Measurements from ENCODE around the gene IL19.
"Not testable (repeated sequence)": the region's sequence is repeated elsewhere in the genome, so short reads cannot be mapped to it uniquely, and the experiment has no call there.

Gene IL19

DNA sequence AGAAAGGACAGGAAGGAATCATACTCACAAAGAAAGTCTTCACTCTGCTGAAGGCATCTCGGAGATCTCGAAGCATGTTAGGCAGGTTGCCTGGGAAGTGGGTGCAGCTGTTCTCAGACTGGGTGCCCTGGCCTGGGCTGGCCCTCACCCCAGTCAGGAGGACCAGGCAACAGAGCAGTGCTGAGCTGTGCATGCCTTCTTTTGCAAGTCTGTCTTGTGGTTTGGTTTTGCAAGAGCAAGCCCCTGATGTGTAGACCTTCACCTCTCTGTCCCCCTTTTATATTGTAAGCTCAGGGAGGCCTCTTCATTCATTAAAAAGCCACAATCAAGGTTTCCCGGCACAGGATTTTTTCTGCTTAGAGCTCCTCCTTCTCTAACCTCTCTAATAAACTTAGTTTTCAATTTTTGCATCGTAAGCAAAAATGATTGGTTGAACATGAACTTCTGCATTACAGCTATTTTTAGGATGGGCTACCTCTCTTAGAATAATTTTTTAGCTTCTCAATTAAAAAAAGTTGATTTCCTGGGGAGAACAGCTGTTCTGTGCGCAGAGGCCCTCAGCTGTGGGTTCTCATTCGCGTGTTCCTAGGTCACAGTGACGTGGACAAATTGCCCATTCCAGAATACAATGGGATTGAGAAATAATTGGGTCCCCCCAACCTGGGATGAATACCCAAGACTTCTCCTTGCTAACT, 1.8 kb downstream of the IL19 start, which contains the start of gene IL10:
Gene IL10 (minus strand): TSS at position 252 of the 695 bp plus-strand sequence. CDS start 59 bp downstream, at position 193.
- no peak for DNase-seq (ENCODE audit: low read depth in 2 of 2, low spot score in 1 of 2)

DNA sequence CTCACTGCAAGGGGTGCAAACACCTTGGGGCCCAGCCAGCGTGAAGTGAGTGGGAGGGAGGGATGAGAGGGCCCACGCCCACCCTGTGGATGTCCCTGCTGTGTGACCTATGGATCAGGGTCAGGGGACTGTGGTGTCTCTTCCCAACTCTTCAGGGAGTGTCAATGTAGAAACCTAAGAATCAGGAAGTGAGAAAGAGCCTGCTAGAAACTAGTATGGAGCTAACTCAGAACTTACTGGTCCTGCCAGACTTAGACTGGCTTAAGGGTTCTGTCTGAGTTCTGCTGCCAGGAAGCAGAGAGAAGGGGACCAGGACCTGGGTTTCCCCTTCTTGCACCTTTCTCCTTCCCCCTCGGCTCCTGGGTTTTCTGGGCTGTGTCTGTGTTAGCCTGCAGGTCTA, 3.5 kb downstream of the IL19 start:
- no peak for DNase-seq (ENCODE audit: low read depth in 2 of 2, low spot score in 1 of 2)

DNA sequence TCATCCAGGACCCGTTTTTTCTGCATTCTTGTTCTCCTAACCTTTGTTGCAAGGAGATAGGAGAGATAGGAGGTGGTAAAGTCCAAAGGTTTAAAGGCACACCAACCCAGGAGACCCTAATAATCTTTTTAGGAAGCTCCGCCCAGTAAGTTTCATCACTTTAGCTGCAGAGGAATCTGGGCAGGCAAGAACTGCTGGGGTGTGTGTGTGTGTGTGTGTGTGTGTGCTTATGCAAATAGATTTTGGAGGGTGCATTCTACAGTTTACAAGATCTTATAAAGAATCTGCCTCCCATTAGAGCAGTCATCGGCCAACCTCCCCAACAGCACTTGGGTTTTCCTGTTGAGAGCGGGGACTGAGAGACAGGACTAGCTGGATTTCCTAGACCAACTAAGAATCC, 5.7 kb downstream of the IL19 start:
- no peak for DNase-seq (ENCODE audit: low read depth in 2 of 2, low spot score in 1 of 2)

DNA sequence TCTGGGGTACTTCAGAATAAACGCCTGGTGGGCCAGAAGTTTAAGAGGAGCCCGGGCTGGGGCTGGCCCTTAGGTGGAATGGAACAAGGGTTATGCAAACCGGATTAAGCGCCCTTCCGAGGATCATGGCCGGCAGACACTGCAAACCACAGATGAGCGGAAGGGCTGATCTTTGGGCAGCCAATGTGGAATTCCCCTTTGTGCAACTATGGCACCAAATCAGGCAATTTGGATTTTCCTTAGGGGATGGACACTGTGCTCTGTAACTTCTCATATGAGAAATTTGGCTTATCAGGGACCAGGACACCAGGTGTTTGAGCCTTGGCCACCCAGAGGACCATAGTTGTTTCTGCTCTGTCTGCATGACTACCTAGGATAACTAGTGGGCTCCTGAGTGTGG, 7.5 kb downstream of the IL19 start:
- DNase-seq (ENCODE audit: low read depth in 2 of 2, low spot score in 1 of 2) = no peak

DNA sequence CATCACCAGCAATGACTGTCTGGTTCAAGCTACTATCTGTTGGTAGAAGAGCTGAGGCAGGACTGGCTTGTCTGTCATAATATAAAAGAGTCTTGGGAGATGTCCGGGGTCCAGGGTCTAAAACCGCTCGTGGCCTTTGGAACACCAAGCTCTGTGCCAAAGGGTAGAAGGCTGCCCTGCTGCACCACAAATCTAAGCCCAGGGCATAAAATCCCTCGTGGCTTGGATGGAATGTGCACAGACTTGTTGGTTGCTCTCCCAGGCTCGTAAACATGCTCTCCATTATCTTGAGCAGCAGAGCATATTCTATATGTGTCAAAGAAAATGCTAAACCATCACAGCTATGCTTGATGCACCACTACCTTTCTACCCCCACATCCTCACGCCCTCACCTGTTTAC, 8.3 kb downstream of the IL19 start:
- DNase-seq (ENCODE audit: low read depth in 2 of 2, low spot score in 1 of 2) = not testable (repeated sequence)

DNA sequence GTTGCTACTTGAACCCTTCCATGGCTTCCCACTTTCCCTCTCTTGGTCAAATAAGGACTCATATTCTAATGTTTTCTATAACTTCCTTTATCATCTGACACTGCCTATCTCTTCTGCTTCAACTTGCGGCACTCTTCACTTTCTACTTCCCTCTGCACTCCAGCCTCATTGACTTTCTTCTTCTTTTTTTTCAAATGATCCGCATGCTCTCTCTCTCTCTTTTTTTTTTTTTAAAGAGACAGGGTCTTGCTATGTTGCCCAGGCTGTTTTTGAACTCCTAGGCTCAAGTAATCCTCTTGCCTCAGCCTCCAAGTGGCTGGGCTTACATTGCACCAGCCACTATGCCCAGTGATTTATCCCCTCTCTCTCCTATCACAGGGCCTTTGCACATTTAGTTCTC, 9.1 kb downstream of the IL19 start:
- no peak for DNase-seq (ENCODE audit: low read depth in 2 of 2, low spot score in 1 of 2)

DNA sequence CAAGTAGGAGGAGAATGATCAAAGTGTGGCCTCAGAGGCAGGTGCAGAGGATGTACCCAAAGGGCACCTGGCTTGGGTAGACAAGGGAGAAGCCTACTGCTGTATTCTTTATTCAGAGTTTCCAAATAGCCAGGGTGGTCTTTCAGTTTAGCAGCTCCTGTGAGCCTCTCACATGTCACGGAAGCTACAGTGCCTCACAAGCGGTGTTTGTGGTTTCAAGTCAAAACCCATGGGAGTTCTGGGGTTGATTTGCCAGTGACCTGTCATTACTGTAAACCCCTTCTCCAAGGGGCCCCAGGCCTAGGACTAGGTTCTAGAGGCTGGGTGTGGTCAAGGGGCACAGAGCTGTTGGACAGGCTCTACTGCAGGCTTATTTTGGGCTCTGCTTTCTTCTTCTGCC, 11.9 kb downstream of the IL19 start:
- no peak for DNase-seq (ENCODE audit: low read depth in 2 of 2, low spot score in 1 of 2)

DNA sequence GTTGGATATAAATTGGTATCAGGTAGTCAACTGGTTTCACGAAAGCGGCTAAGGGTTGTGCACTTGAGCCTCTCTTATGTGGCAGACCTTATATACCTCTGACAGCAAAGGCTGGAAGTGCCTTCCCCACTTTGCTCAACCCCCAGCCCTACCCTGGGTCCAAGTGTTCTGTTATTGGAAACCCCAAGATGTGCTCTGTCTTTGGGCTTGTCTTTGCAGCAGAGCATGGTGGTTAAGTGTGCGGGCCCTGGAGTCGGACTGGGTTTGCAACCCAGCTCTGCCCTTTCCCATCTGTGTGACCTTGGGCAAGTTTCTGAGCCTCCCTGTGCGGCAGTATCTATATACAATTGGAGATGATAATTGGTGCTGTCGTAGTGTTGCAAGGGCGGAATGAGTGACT, 12.9 kb downstream of the IL19 start:
- no peak for DNase-seq (ENCODE audit: low read depth in 2 of 2, low spot score in 1 of 2)

DNA sequence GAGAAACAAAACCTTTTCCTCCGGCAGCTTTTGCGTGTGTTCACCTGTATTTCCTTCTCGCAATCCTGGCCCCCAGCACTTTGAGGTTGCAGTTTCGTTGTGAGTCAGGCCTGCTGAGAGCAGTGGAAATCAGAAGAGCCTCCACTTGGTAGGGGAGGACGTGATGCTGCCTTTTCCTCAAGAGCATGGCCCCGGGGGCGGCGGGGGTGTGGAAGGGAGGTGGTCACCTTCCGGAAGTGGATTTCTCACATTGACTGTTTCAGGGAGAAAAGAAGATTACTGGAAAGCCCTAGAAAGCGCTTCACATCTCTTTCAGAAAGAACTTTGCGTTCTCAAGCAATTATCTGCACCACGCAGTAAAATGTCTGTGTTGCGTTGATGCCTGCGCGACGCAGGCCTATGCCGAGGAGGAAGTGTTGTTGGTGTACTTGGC, 13.9 kb downstream of the IL19 start:
- peak in 1 of 2 donors; percentile 44 for DNase-seq (ENCODE audit: low read depth in 2 of 2, low spot score in 1 of 2)

DNA sequence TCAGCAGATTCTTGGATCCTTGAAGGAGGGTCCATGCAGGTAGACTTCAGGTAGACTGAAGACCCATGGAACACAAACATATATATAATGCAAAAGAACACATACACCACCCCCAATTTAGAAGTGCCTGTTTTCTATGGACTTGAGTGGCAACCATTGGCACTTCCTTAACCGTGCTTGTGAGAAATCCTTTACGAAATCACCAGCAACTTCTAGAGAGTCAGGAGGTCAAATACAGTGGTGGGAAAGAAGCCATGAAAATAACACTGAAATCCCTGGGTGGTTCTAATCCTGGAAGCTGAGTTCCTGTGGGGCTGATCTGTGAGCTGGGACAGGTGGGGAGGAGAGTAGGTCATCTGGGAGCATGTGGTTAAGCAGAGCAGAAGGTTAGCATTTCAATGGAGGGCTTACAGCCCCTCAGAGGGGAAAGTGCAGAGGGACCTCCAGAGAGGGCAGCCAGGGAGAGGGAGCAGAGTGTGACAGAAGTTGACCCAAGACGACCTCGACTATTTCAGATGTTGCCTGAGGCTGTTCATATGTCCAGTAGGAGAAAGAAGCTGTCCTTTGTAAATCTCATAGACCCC, 14.7 kb downstream of the IL19 start:
- DNase-seq (ENCODE audit: low read depth in 2 of 2, low spot score in 1 of 2) = no peak

DNA sequence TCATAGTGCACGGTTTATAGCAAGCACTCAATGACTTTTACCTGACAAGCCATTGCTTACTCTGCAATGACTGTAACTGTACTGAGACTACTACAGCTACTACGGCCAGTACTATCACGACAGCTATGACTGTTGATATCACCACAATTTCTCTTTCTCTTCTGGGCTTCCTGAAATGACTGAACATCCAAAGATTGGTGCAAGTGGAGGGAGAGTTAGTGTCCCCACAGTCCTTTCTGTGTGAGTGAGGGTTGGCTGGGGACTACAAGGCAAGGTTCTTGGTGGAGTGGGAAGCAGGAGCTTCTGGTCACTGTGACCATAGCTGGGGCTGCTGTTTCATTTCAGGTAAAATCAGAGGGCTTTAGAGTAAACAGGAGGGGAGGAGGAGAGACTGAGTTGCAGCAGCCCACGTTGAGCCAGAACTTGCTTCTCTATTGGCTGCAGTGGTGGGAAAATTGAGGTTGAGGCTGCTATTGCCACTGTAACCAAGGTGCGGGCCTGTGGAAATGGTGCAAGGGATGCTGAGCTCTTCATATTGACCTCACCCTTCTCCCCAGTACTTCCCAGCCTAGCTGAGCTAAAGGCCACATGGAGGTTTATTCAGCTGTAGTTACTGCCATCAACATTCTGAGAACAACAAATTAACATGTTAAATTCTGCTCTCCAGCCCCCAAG, 15.8 kb downstream of the IL19 start:
- DNase-seq (ENCODE audit: low read depth in 2 of 2, low spot score in 1 of 2) = no peak

DNA sequence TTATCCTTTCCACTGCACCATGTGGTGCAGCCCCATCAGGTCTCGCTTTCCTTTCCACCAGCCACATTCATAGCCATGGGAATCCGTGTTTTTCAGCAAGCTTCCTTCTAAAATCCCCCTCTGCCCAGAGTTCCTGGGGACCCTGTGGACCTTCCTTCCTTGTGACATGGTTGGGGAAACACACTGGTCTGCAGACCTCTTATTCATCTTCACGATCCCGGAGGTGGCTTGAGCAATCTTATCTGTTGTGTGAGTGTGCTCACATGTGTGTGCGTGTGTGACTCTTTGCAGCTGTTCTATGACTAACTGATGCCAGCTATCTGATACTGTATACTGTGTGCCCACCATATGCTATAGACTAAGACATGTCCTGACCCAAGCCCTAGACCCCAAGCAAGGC, 17.3 kb downstream of the IL19 start:
- no peak for DNase-seq (ENCODE audit: low read depth in 2 of 2, low spot score in 1 of 2)

DNA sequence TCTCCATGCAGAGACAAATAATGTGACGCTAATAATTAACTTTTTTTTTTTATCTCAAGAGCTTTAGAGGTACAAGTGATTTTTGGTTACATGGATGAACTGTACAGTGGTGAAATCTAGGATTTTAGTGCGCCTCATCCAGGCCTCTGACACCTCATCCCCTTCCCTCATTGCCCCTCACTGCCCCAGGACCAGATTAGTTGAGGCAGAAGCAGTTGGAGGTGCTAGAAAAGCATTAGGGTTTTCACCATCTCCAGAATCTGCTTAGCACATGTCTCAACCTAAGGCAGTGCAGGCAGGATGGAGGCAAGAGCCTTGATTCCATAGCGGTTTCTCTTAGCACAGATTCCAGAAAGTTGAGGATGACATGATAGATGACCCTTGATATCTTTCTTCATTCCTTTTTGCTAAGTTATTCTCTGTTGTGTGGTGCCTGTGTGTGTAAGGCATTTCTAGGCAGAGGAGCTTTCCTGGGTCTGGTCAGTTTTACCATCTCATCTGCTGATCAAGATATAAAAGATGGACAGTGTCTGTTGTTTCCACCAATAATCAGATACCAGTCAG, 18.0 kb downstream of the IL19 start:
- no peak for DNase-seq (ENCODE audit: low read depth in 2 of 2, low spot score in 1 of 2)

DNA sequence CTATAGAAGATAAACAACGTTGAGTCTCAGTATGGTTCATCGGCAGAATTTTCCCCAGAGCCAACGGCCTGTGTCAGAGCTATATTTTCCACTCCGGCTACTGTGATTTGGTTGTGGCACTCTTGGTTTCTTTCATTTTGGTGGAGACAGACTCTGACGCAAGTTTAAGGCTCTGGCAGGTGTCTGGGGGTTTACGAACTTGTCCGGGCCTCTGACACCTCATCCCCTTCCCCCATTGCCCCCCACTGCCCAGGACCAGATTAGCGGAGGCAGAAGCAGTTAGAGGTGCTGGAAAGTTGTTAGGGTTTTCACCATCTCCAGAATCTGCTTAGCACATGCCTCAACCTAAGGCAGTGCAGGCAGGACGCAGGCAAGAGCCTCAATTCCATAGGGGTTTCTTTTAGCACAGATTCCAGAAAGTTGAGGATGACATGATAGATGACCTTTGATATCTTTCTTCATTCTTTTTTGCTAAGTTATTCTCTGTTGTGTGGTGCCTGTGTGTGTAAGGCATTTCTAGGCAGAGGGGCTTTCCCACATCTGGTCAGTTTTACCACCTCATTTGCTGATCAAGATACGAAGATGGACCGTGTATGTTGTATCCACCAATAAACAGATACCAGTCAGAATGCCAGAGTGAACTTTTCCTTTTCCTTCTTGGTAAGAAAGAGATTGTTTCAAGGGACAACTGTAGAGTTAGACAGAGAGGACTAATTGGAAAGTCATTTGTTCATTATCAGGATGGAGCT, 20.1 kb downstream of the IL19 start:
- DNase-seq (ENCODE audit: low read depth in 2 of 2, low spot score in 1 of 2) = no peak

DNA sequence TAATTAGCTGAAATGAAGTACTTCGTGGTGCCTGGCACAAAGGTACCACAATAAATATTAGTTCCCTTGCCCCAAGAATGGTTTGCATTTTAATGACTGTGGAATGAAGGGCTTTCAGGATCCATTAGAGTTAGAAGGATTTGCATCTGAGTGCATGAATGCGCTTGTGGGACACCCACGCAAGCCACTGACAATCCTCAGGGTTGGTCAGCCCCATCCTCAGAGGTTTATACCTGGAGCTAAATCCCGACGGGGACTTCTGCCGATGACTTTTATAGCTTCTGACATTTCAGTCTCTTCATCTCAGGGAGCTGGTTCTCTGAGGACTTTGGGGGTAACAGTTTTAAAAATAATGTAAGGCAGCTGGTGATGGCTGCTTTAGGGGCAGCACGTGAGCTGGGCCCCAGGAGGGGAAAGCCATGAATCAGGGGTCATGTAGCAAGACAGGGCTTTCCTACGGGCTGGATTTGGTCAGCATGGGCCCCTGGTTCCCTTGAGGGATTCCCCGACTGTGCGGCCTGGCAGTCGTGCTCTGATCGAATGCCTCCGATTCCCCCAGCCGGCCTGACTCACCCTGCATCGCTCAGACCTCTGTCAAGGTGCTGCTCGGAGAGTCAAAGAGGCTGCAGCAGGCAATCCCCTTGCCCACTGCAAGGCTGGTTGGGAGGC, 22.5 kb downstream of the IL19 start:
- no peak for DNase-seq (ENCODE audit: low read depth in 2 of 2, low spot score in 1 of 2)

DNA sequence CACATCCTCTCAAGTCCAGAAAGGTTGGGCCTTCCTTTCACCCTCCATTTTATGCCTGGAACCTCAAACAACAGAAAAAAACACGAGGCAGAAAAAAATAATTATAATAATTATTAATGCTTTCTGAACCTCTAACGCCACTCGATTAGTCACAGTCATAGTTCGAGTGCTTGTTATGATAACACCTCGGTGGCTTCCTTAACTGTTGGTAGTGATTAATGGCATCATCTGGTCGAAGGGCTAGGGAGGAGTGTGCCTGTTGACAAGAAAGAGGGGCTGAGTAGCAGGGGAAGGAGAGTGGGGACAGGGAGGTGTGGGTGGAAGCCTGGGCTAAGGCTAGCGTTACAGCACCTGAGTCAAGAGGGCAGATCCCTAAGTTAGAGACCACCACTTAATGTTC, 23.0 kb downstream of the IL19 start:
- DNase-seq (ENCODE audit: low read depth in 2 of 2, low spot score in 1 of 2) = no peak

DNA sequence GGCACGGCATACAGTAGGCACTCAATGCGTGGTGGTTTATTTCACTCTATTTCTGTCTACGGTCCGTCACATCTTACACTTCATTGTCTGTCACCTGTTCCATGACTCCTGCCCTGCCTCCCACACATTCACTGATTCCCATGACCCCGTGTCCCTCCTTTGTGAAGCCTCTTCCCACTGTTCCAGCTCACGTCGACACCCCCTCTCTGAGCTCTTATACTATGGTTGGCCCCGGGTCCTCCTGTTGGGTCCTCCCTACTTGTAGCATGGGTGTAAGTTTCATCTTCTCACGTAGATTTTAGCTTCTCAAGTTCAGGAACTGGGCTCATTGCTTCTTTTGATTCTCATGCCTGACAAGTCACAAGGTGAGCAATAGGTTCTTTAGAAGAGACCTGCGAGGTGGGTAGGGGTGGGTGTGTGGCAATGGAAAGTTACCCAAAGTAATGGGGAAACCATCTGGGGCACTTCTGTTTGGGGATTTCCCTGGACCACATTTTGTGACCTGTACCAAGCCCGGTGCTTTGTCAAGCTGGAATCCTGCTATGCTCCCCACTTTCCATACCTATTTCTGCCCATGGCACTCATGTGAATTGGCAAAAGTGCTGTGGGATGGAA, 23.8 kb downstream of the IL19 start:
- no peak for DNase-seq (ENCODE audit: low read depth in 2 of 2, low spot score in 1 of 2)

DNA sequence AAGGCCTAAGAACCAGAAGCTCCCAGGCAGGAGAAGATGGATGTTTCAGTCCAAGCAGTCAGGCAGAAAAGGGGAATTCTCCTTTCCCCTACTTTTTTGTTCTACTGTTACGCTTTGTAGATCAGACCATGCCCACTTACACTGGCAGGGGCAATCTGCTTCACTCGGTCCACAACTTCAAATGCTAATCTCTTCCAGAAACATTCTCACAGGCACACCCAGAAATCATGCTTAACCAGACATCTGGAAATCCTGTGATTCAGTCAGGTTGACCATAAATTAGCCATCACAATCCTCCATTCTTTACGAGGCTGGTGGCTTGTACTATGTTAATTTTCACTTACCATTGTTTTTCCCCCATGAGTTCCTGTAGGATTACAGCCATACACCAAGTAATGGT, 25.5 kb downstream of the IL19 start:
- DNase-seq (ENCODE audit: low read depth in 2 of 2, low spot score in 1 of 2) = no peak

DNA sequence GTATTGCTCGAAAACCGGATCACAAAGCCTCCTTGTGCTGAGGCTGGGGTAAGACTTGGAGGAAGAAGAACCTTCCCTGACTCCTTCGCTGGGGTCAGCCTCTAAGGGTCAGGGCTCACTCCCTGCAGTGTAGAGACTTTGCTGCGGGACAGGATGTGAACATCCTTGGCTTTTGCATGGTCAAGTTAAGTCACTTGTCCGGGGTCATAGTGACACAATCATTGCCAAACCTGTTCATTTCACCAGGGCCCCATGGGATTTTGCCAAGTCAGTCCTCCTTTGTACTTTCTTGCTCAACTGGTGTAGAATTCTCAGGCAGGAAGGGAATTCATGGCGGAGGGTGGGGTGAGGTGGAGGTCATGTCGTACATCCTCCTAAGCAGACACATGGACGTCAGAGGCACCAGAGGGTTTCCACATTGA, 26.4 kb downstream of the IL19 start:
- no peak for DNase-seq (ENCODE audit: low read depth in 2 of 2, low spot score in 1 of 2)

Data from stimulated activated CD8-positive, alpha-beta memory T cell treated with anti-CD3 and anti-CD28 coated beads, Interleukin-4, amount 100 ng/mL, for 1 hour (primary cell).